K562 (cell line): Measurements from ENCODE around the gene UGT3A2. TPM values are rescaled to one million over a fixed set of nuclear protein-coding genes. Genes with fewer than 3 reads are reported as not detected.
A peak's percentile ranks its signal among the peaks of the same experiment; 100 is the strongest.

Experiments used
- ASH1L ChIP-seq: fragments of 450-650 bp; IDR thresholded peaks from 2 replicates; pipeline ENCODE4 v1.6.1; 2018; ENCODE audit warnings: borderline replicate concordance, mild to moderate bottlenecking, low read depth; ENCODE audit not compliant: partially characterized antibody
- ELF2 ChIP-seq: fragments of 250-450 bp; sonication (Bioruptor Pico); IDR thresholded peaks from 2 replicates; pipeline ENCODE4 v1.5.0; 2021; ENCODE audit warnings: mild to moderate bottlenecking
- ETV1 ChIP-seq: fragments of 450-650 bp; conservative IDR thresholded peaks from 2 replicates; pipeline ENCODE4 v1.6.1; 2016; ENCODE audit warnings: missing genetic modification characterization, control low read depth, low read depth, missing compliant biosample characterization
- NR1H2 ChIP-seq: sonication (generic); formaldehyde crosslinking; IDR thresholded peaks from 2 replicates; pipeline ENCODE4 v1.4.0; 2020; ENCODE audit warnings: mild to moderate bottlenecking, missing genetic modification reagents
- PKNOX1 ChIP-seq: fragments of 450-650 bp; IDR thresholded peaks from 2 replicates; pipeline ENCODE4 v1.6.1; 2016
- SMAD3 ChIP-seq: fragments of 450-650 bp; formaldehyde crosslinking; conservative IDR thresholded peaks from 2 replicates; pipeline ENCODE4 v1.4.0; 2020; ENCODE audit warnings: mild to moderate bottlenecking
- SOX6 ChIP-seq: fragments of 450-650 bp; IDR thresholded peaks from 2 replicates; pipeline ENCODE4 v1.6.1; 2014; ENCODE audit warnings: mild to moderate bottlenecking
- TBL1XR1 ChIP-seq, 2 experiments: IDR thresholded peaks; 2 replicates each; pipeline ENCODE4 v1.6.1; 2012; ENCODE audit warnings: improper control_type of control experiment in 2 of 2, low read length in 2 of 2, mild to moderate bottlenecking in 1 of 2
- TRIM24 ChIP-seq, 2 experiments: fragments of 450-650 bp; IDR thresholded peaks; 2 replicates each; pipeline ENCODE4 v1.6.1; 2016
- TSC22D4 ChIP-seq: fragments of 450-650 bp; IDR thresholded peaks from 2 replicates; pipeline ENCODE4 v1.6.1; 2016; ENCODE audit warnings: missing genetic modification characterization, missing biosample characterization, control low read depth
- UBTF ChIP-seq, 2 experiments: IDR thresholded peaks; 2 replicates each; pipeline ENCODE4 v1.6.1; 2012; ENCODE audit warnings: improper control_type of control experiment in 2 of 2, low read depth in 2 of 2, low read length in 2 of 2, borderline replicate concordance in 1 of 2
- ZNF324 ChIP-seq: fragments of 250-450 bp; sonication (Bioruptor Pico); IDR thresholded peaks from 2 replicates; pipeline ENCODE4 v1.4.0; 2020; ENCODE audit warnings: mild to moderate bottlenecking
- ZNF395 ChIP-seq: fragments of 200-800 bp; sonication (Bioruptor generic); IDR thresholded peaks from 2 replicates; pipeline ENCODE4 v1.6.1; 2017; ENCODE audit warnings: missing genetic modification characterization, missing compliant biosample characterization
- ZNF511 ChIP-seq: sonication (generic); formaldehyde crosslinking; IDR thresholded peaks from 2 replicates; pipeline ENCODE4 v1.8.0; 2022; ENCODE audit warnings: mild to moderate bottlenecking, missing genetic modification reagents
- ZNF589 ChIP-seq: fragments of 200-800 bp; sonication (Bioruptor generic); IDR thresholded peaks from 2 replicates; pipeline ENCODE4 v1.6.1; 2016; ENCODE audit warnings: low read depth, missing genetic modification characterization, missing compliant biosample characterization
- ZNF592 ChIP-seq: fragments of 450-650 bp; IDR thresholded peaks from 2 replicates; pipeline ENCODE4 v1.6.1; 2017; ENCODE audit warnings: antibody characterized with exemption, mild to moderate bottlenecking
- polyA plus RNA-seq, 8 experiments: library from polyadenylated mRNA; depleted of rRNA in 4 of 8; stranded (reverse) in 5 of 8; unstranded in 3 of 8; fragments of >200 nt; fragmentation: Nextera tagmentation in 2 of 8; fragmentation: Illumina TruSeq in 1 of 8; extraction: Ambion mirVana in 2 of 8; extraction: Trizol in 1 of 8; gene quantifications; 2 replicates each; pipeline versions ENCODE4 v1.2.1 to v1.2.3, GENCODE V29; 2011 to 2014; ENCODE audit warnings: inconsistent platforms in 1 of 8, missing spikeins in 1 of 8
- total RNA-seq, 7 experiments: library from RNA; depleted of rRNA in 6 of 7; stranded (reverse); fragments of >200 nt in 6 of 7; fragmentation: Illumina TruSeq in 2 of 7; extraction: Trizol in 2 of 7; gene quantifications; 2 replicates each; pipeline versions ENCODE4 v1.2.1 to v1.2.3, GENCODE V29; 2011 to 2021; ENCODE audit warnings: low replicate concordance in 1 of 7
- TF ChIP-seq, protein P1 (sequence below): fragments of 450-650 bp; IDR thresholded peaks from 2 replicates; pipeline ENCODE4 v1.6.1; 2018; ENCODE audit warnings: mild to moderate bottlenecking, low read depth; ENCODE audit not compliant: partially characterized antibody

Gene UGT3A2
- total and polyA plus RNA-seq, 9 of the 15 experiments (the other 6 are each of a cell fraction or from before 2014, with no cell fraction given), result not detected

DNA sequence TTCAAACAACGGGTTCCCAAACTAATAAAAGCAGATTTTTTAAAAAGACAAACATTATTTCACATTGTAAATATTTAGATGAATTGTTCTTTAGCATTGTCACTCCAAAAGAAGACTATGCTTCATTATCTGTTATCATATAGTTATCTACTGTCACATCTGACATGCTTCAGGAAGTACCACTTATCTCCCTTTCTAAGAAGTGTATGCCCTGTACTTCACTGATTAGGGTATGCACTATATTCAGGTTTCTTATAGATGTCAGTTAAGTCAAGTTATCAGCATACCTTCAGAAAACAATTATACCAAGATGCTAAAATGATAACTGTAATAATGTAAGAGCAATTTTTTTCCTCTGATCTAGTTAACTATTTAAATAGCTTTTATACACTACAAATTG lies 44.6 kb upstream of the UGT3A2 start (continued):
- TF ChIP-seq ZNF589 (CRISPR knock-in tag), result no peak
- no peak for TF ChIP-seq UBTF (IDR thresholded peaks at IDR 0.05; ENCODE audit: borderline replicate concordance in 1 of 2, low read depth in 2 of 2, low read length in 2 of 2)
- TF ChIP-seq NR1H2 (CRISPR knock-in tag), result no peak
- TF ChIP-seq PKNOX1, result peak; percentile 65
- 0 out of 4 replicates have a peak, but pooled peaks of 1 of the 2 experiments have one; percentile 30 for TF ChIP-seq TBL1XR1 (IDR thresholded peaks at IDR 0.05; ENCODE audit: low read length in 2 of 2)
- TF ChIP-seq SOX6, result peak; percentile 93
- peak; percentile 39 to 72; a peak in 3 of 4 replicates for TF ChIP-seq TRIM24 (IDR thresholded peaks at IDR 0.05)
- no peak for TF ChIP-seq ELF2 (CRISPR knock-in tag)
- TF ChIP-seq ASH1L, result no peak
- TF ChIP-seq ZNF395 (CRISPR knock-in tag), result no peak
- TF ChIP-seq SMAD3 (CRISPR knock-in tag), result no peak
- TF ChIP-seq, protein P1, sequence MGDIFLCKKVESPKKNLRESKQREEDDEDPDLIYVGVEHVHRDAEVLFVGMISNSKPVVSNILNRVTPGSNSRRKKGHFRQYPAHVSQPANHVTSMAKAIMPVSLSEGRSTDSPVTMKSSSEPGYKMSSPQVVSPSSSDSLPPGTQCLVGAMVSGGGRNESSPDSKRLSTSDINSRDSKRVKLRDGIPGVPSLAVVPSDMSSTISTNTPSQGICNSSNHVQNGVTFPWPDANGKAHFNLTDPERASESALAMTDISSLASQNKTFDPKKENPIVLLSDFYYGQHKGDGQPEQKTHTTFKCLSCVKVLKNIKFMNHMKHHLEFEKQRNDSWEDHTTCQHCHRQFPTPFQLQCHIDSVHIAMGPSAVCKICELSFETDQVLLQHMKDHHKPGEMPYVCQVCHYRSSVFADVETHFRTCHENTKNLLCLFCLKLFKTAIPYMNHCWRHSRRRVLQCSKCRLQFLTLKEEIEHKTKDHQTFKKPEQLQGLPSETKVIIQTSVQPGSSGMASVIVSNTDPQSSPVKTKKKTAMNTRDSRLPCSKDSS, result no peak
- no peak for TF ChIP-seq ZNF324 (CRISPR knock-in tag)
- TF ChIP-seq ZNF592, result no peak
- no peak for TF ChIP-seq ZNF511 (CRISPR knock-in tag)
- TF ChIP-seq ETV1 (tag), result no peak
- TF ChIP-seq TSC22D4 (tag), result no peak
- TF ChIP-seq, all 486 proteins: peak for 26
